BJ (cell line): Measurements from ENCODE around the gene CYCS. TPM values are rescaled to one million over a fixed set of nuclear protein-coding genes. Genes with fewer than 3 reads are reported as not detected.

Experiments
- CTCF ChIA-PET: fragments of 350-600 bp; formaldehyde crosslinking; extraction: SDS; loops from one replicate; lab custom pipeline; 2021; ENCODE audit warnings: antibody characterized with exemption, inconsistent platforms; lab: Yijun Ruan, JAX
- POLR2A ChIA-PET: fragments of 300-600 bp; sonication (Branson Sonifier 250); formaldehyde crosslinking; extraction: SDS; loops from one replicate; lab custom pipeline; 2021; ENCODE audit warnings: antibody characterized with exemption; lab: Charles Lee
- DNase-seq: peaks from one replicate; pipeline ENCODE4 v3.0.0-alpha.2; 2011; ENCODE audit warnings: low read depth
- H3K27me3 ChIP-seq: 2 replicates; pipeline ENCODE4 v1.6.0; 2011; ENCODE audit warnings: low read length; ENCODE audit not compliant: control insufficient read depth, insufficient read depth
- H3K36me3 ChIP-seq: 2 replicates; pipeline ENCODE4 v1.5.1; 2011; ENCODE audit warnings: low read length; ENCODE audit not compliant: control insufficient read depth, insufficient read depth
- H3K4me3 ChIP-seq: 2 replicates; pipeline ENCODE4 v1.5.1; 2011; ENCODE audit warnings: low read depth, mild to moderate bottlenecking, control low read depth, low read length
- CTCF ChIP-seq: IDR thresholded peaks from 2 replicates; pipeline ENCODE4 v1.5.1; 2011; ENCODE audit warnings: low read depth, mild to moderate bottlenecking, control low read depth, inconsistent platforms, low read length, moderate library complexity; ENCODE audit not compliant: insufficient read depth
- polyA plus RNA-seq: library from polyadenylated mRNA; depleted of rRNA; stranded (reverse); fragments of >200 nt; gene quantifications from 2 replicates; pipeline ENCODE4 v1.2.3, GENCODE V29; 2011; rRNA removed

Gene CYCS
- polyA plus RNA-seq, 1 experiment = 19.4 TPM

GRCh38 chr7:25073451-25073850, 51.6 kb downstream of the CYCS start:
- ChIA-PET CTCF (interaction anchor here (0.7 to 6.0 kb wide), 6 partner anchors 19 to 261 kb away, joined by 3 to 32 read pairs (median 18); no protein-coding TSS in a partner anchor), POLR2A (no interaction called here)
- H3K4me3 ChIP-seq = no peak overlapping the region
- H3K36me3 ChIP-seq = no peaks in the 10 kb centered on the region
- no peak for TF ChIP-seq CTCF
- DNase-seq = peak; percentile 81
- no peaks in the 10 kb centered on the region for H3K27me3 ChIP-seq

Other genes with a start within 250 kb of the CYCS start
- 26.5 and 27.1 TPM in 2 replicates for gene OSBPL3, start 145.1 kb downstream of the CYCS start, polyA plus RNA-seq
- gene NPVF, start 103.2 kb upstream of the CYCS start, polyA plus RNA-seq = not detected in 2 replicates